Measurements from ENCODE around the gene TTLL12. TPM values are rescaled to one million over a fixed set of nuclear protein-coding genes. Genes with fewer than 3 reads are reported as not detected.

The TTLL12 gene
- total RNA-seq, 1 experiment from 2014 or later: 100 TPM

GRCh38 chr22:43153899-43154298, 33.0 kb downstream of the TTLL12 start:
- no peak for TF ChIP-seq EZH2 (IDR thresholded peaks at IDR 0.05)
- no peak for TF ChIP-seq EZH2phosphoT487 (IDR thresholded peaks at IDR 0.05; ENCODE audit: borderline replicate concordance)
- TF ChIP-seq SIN3A (IDR thresholded peaks at IDR 0.05; ENCODE audit: low read depth): no peak
- no peak for TF ChIP-seq POLR2AphosphoS5 (IDR thresholded peaks at IDR 0.05; ENCODE audit: low read depth, low read length)
- TF ChIP-seq ELF1 (IDR thresholded peaks at IDR 0.05; ENCODE audit: borderline replicate concordance, low read depth): no peak
- no peak for TF ChIP-seq YY1 (IDR thresholded peaks at IDR 0.05; ENCODE audit: extremely low read depth, insufficient replicate concordance, low read depth, low read length)
- no peak for TF ChIP-seq CBX3 (IDR thresholded peaks at IDR 0.05; ENCODE audit: low read depth)
- TF ChIP-seq POLR2A (IDR thresholded peaks at IDR 0.05; ENCODE audit: borderline replicate concordance, extremely low read depth, insufficient read depth, insufficient read length): no peak
- no peak for TF ChIP-seq ZFX (IDR thresholded peaks at IDR 0.05)
- no peak for TF ChIP-seq FOSL1 (IDR thresholded peaks at IDR 0.05; ENCODE audit: low read depth)
- no peak for TF ChIP-seq SRF (IDR thresholded peaks at IDR 0.05; ENCODE audit: low read depth)
- no peak for TF ChIP-seq RAD21 (IDR thresholded peaks at IDR 0.05; ENCODE audit: low read depth)
- no peak for TF ChIP-seq ATF3 (IDR thresholded peaks at IDR 0.05)
- no peak for TF ChIP-seq JUND (IDR thresholded peaks at IDR 0.05)
- TF ChIP-seq CEBPB (IDR thresholded peaks at IDR 0.05; ENCODE audit: low read depth): no peak
- no peak for TF ChIP-seq MAX (IDR thresholded peaks at IDR 0.05)
- no peak for TF ChIP-seq CTCF (IDR thresholded peaks at IDR 0.05 in 2 of 3, conservative IDR thresholded peaks at IDR 0.05 in 1 of 3; ENCODE audit: borderline replicate concordance in 1 of 3, insufficient read depth in 1 of 3, low read depth in 2 of 3, low read length in 2 of 3)
- POLR2A ChIA-PET: no interaction called here

More at GRCh38 chr22:43153899-43154298, 33.0 kb downstream of the TTLL12 start:
- Histone ChIP-seq H3K9ac (ENCODE audit: low read length) (no peak overlapping the region), H2AFZ (ENCODE audit: low read depth, low read length, poor library complexity, severe bottlenecking) (no peak overlapping the region), H3K27ac (ENCODE audit: low read depth, low read length) (no peak overlapping the region), H3K4me2 (ENCODE audit: low read length) (no peak overlapping the region), H3K36me3 (ENCODE audit: control insufficient read depth in 1 of 2, insufficient read depth in 2 of 2, low read length in 2 of 2) (no peaks in the 10 kb centered on the region; a peak in 1 of 4 replicates), H4K20me1 (ENCODE audit: insufficient read depth) (no peaks in the 10 kb centered on the region), H3K27me3 (ENCODE audit: insufficient read depth, low read length) (no peaks in the 10 kb centered on the region), H3K79me2 (ENCODE audit: insufficient read depth, low read length) (peaks cover 59% of the 10 kb centered on the region), H3K4me3 (replicated peaks in 1 of 2; ENCODE audit: low read depth in 1 of 2, low read length in 2 of 2) (no peak overlapping the region), H3K4me1 (ENCODE audit: control insufficient read depth in 1 of 2, insufficient read depth in 2 of 2, low read length in 2 of 2) (peaks cover 9 to 46% of the 10 kb centered on the region in 2 experiments), H3K9me3 (ENCODE audit: control insufficient read depth in 1 of 2, insufficient read depth in 1 of 2, low read depth in 1 of 2, low read length in 2 of 2) (no peaks in the 10 kb centered on the region), H3K9me2 (ENCODE audit: insufficient read depth) (no peaks in the 10 kb centered on the region)
- CTCF ChIA-PET: no interaction called here
- RAD21 ChIA-PET (ENCODE audit: low non-redundant PET in 1 of 2, low total read pairs in 2 of 2, uncharacterized antibody in 2 of 2, unreplicated experiment in 2 of 2): no interaction called here
- intact Hi-C loops (cut with micrococcal nuclease): no loop called here
- DNase-seq (ENCODE audit: low read depth, low spot score) (no peak), ATAC-seq (no peak)
- no TSS peak for BruUV-seq (replicated peaks)

Measured in HCT116 (cell line).